H1 (cell line): Measurements from ENCODE around the gene PPP1CB. TPM values are rescaled to one million over a fixed set of nuclear protein-coding genes. Genes with fewer than 3 reads are reported as not detected.

ENCODE experiments used
- CTCF ChIA-PET: fragments of 300-600 bp; sonication (Branson Sonifier 250); formaldehyde crosslinking; loops from one replicate; lab custom pipeline; 2021; ENCODE audit not compliant: partially characterized antibody; lab: Charles Lee
- POLR2A ChIA-PET: fragments of 300-600 bp; sonication (Branson Sonifier 250); formaldehyde crosslinking; loops from one replicate; lab custom pipeline; 2021; ENCODE audit warnings: inconsistent platforms; ENCODE audit not compliant: partially characterized antibody; lab: Charles Lee
- DNase-seq, 2 experiments: peaks; one replicate each; pipeline versions ENCODE4 v3.0.0 to v3.0.0-alpha.2; 2010 to 2022; ENCODE audit warnings: low spot score in 2 of 2, low read depth in 1 of 2, mixed read lengths in 1 of 2
- FAIRE-seq: peaks from 2 replicates; lab custom pipeline; 2011; peaks lifted over from hg19 to GRCh38; lab: Jason Lieb, UNC
- H2AFZ ChIP-seq: 2 replicates; pipeline ENCODE4 v1.8.1; 2012; ENCODE audit warnings: low read length, inconsistent platforms
- H2AK5ac ChIP-seq: 2 replicates; pipeline ENCODE4 v1.6.1; 2013; ENCODE audit warnings: low read depth, low read length
- H2BK120ac ChIP-seq: replicated peaks from 2 replicates; pipeline ENCODE3; 2013; ENCODE audit warnings: low read depth, low read length, inconsistent platforms
- H2BK12ac ChIP-seq: 2 replicates; pipeline ENCODE4 v1.6.1; 2013; ENCODE audit warnings: low read depth, low read length
- H2BK15ac ChIP-seq: 2 replicates; pipeline ENCODE4 v1.6.1; 2013; ENCODE audit warnings: low read length
- H2BK20ac ChIP-seq: 2 replicates; pipeline ENCODE4 v1.6.1; 2013; ENCODE audit warnings: low read length
- H2BK5ac ChIP-seq: 2 replicates; pipeline ENCODE4 v1.6.1; 2013; ENCODE audit warnings: low read depth, low read length
- H3K14ac ChIP-seq: 2 replicates; pipeline ENCODE4 v1.6.1; 2013; ENCODE audit warnings: inconsistent platforms; ENCODE audit not compliant: insufficient read length
- H3K18ac ChIP-seq: 2 replicates; pipeline ENCODE4 v1.6.1; 2013; ENCODE audit warnings: low read length; ENCODE audit errors: extremely low read depth
- H3K23ac ChIP-seq: 2 replicates; pipeline ENCODE4 v1.6.1; 2013; ENCODE audit warnings: inconsistent platforms; ENCODE audit not compliant: insufficient read length
- H3K23me2 ChIP-seq: 2 replicates; pipeline ENCODE4 v1.6.1; 2013; ENCODE audit warnings: low read depth, low read length
- H3K27ac ChIP-seq: 2 replicates; pipeline ENCODE4 v1.6.1; 2011; ENCODE audit warnings: low read depth, low read length, inconsistent platforms
- H3K27me3 ChIP-seq, 4 experiments: replicated peaks in 1 of 4; 1 replicate in 1 of 4; 2 replicates in 3 of 4; pipeline versions ENCODE4 v1.6.1 to v1.8.1; 2011 to 2013; ENCODE audit warnings: low read length in 3 of 4, mild to moderate bottlenecking in 3 of 4, inconsistent platforms in 2 of 4, mixed read lengths in 2 of 4, moderate library complexity in 1 of 4; ENCODE audit not compliant: control insufficient read depth in 3 of 4, insufficient read depth in 3 of 4; ENCODE audit errors: extremely low read depth in 1 of 4
- H3K36me3 ChIP-seq, 4 experiments: 2 replicates each; pipeline versions ENCODE4 v1.6.1 to v1.8.1; 2011 to 2013; ENCODE audit warnings: mild to moderate bottlenecking in 4 of 4, low read length in 3 of 4, moderate library complexity in 2 of 4, control low read depth in 1 of 4, inconsistent platforms in 1 of 4; ENCODE audit not compliant: insufficient read depth in 4 of 4, control insufficient read depth in 2 of 4
- H3K4ac ChIP-seq: replicated peaks from 2 replicates; pipeline ENCODE3; 2013; ENCODE audit warnings: low read length, low read depth, mixed read lengths, inconsistent platforms; ENCODE audit not compliant: insufficient read length
- H3K4me1 ChIP-seq, 4 experiments: replicated peaks in 1 of 4; 1 replicate in 1 of 4; 2 replicates in 3 of 4; pipeline versions ENCODE4 v1.6.1 to v1.8.1; 2011 to 2013; ENCODE audit warnings: low read length in 3 of 4, inconsistent platforms in 2 of 4, mixed read lengths in 1 of 4; ENCODE audit not compliant: insufficient read depth in 4 of 4, control insufficient read depth in 3 of 4
- H3K4me2 ChIP-seq, 2 experiments: 2 replicates each; pipeline versions ENCODE4 v1.6.1 to v1.8.1; 2011 to 2013; ENCODE audit warnings: low read depth in 2 of 2, low read length in 2 of 2, control low read depth in 1 of 2, inconsistent platforms in 1 of 2, mild to moderate bottlenecking in 1 of 2; ENCODE audit not compliant: insufficient read depth in 1 of 2
- H3K4me3 ChIP-seq, 4 experiments: fragments of 200-600, 300-600 bp in 1 of 4; sonication (generic), shearing (Covaris generic), sonication (Bioruptor Twin) in 1 of 4; 2 replicates each; pipeline versions ENCODE4 v1.5.1 to v1.8.1; 2011 to 2016; ENCODE audit warnings: low read length in 4 of 4, low read depth in 3 of 4, control low read depth in 2 of 4, inconsistent platforms in 2 of 4, mild to moderate bottlenecking in 2 of 4, mixed read lengths in 1 of 4, moderate library complexity in 1 of 4; ENCODE audit not compliant: insufficient read depth in 2 of 4; ENCODE audit errors: extremely low read depth in 1 of 4
- H3K56ac ChIP-seq: replicated peaks from 2 replicates; pipeline ENCODE3; 2013; ENCODE audit warnings: low read depth, mild to moderate bottlenecking, mixed read lengths, low read length, inconsistent platforms; ENCODE audit not compliant: insufficient read length
- H3K79me1 ChIP-seq: 2 replicates; pipeline ENCODE4 v1.6.1; 2013; ENCODE audit warnings: low read depth, low read length, control low read depth
- H3K79me2 ChIP-seq, 2 experiments: 2 replicates each; pipeline versions ENCODE4 v1.6.1 to v1.8.1; 2012 to 2013; ENCODE audit warnings: low read length in 2 of 2, mild to moderate bottlenecking in 2 of 2, inconsistent platforms in 1 of 2; ENCODE audit not compliant: insufficient read depth in 2 of 2, control insufficient read depth in 1 of 2
- H3K9ac ChIP-seq, 4 experiments: replicated peaks in 1 of 4; 1 replicate in 1 of 4; 2 replicates in 3 of 4; pipeline versions ENCODE4 v1.6.1 to v1.8.1; 2011 to 2013; ENCODE audit warnings: low read depth in 3 of 4, low read length in 3 of 4, control low read depth in 2 of 4, mild to moderate bottlenecking in 2 of 4, moderate library complexity in 2 of 4, inconsistent platforms in 1 of 4; ENCODE audit errors: extremely low read depth in 1 of 4
- H3K9me3 ChIP-seq, 2 experiments: 2 replicates each; pipeline versions ENCODE4 v1.6.1 to v1.8.1; 2012 to 2013; ENCODE audit warnings: mild to moderate bottlenecking in 2 of 2, moderate library complexity in 2 of 2, control low read depth in 1 of 2, inconsistent platforms in 1 of 2, low read depth in 1 of 2, low read length in 1 of 2, mixed read lengths in 1 of 2; ENCODE audit not compliant: insufficient read depth in 2 of 2
- H4K20me1 ChIP-seq, 2 experiments: replicated peaks in 1 of 2; 2 replicates each; pipeline versions ENCODE3 to v1.8.1; 2011 to 2013; ENCODE audit warnings: inconsistent platforms in 2 of 2, low read length in 2 of 2, mild to moderate bottlenecking in 1 of 2; ENCODE audit not compliant: insufficient read depth in 2 of 2, control insufficient read depth in 1 of 2
- H4K5ac ChIP-seq: 2 replicates; pipeline ENCODE4 v1.6.1; 2013; ENCODE audit warnings: low read length, low read depth, mixed read lengths, inconsistent platforms; ENCODE audit not compliant: insufficient read length
- H4K8ac ChIP-seq: 2 replicates; pipeline ENCODE4 v1.8.0; 2013; ENCODE audit warnings: mild to moderate bottlenecking, moderate library complexity, low read length, inconsistent platforms; ENCODE audit not compliant: insufficient read depth; ENCODE audit errors: extremely low read depth
- H4K91ac ChIP-seq: replicated peaks from 2 replicates; pipeline ENCODE3; 2013; ENCODE audit warnings: low read length, mixed read lengths, inconsistent platforms; ENCODE audit not compliant: insufficient read length
- CBX5 ChIP-seq: fragments of 300-800, 300-1000 bp; sonication (generic); IDR thresholded peaks from 2 replicates; pipeline ENCODE4 v1.7.1; 2016; ENCODE audit warnings: antibody characterized with exemption, low read length, low read depth
- CEBPB ChIP-seq: IDR thresholded peaks from 2 replicates; pipeline ENCODE4 v1.6.1; 2012; ENCODE audit warnings: low read depth, low read length
- KDM1A ChIP-seq: fragments of 200-600, 300-600 bp; sonication (generic); IDR thresholded peaks from 2 replicates; pipeline ENCODE4 v1.7.1; 2016; ENCODE audit warnings: mild to moderate bottlenecking, low read length, borderline replicate concordance
- MAFK ChIP-seq: IDR thresholded peaks from 2 replicates; pipeline ENCODE4 v1.6.1; 2012; ENCODE audit warnings: low read depth, mild to moderate bottlenecking, improper control_type of control experiment, low read length
- NRF1 ChIP-seq: IDR thresholded peaks from 2 replicates; pipeline ENCODE4 v1.6.1; 2011; ENCODE audit warnings: mild to moderate bottlenecking, low read depth, low read length, improper control_type of control experiment
- RAD21 ChIP-seq, 2 experiments: IDR thresholded peaks in 1 of 2; conservative IDR thresholded peaks in 1 of 2; 2 replicates each; pipeline ENCODE4 v1.6.1; 2011; ENCODE audit warnings: low read depth in 2 of 2, low read length in 2 of 2, improper control_type of control experiment in 1 of 2, inconsistent platforms in 1 of 2, mild to moderate bottlenecking in 1 of 2, moderate library complexity in 1 of 2
- RNF2 ChIP-seq: fragments of 200-900, 300-1000 bp; sonication (generic); IDR thresholded peaks from 2 replicates; pipeline ENCODE4 v1.7.1; 2016; ENCODE audit warnings: borderline replicate concordance, low read depth, mild to moderate bottlenecking, antibody characterized with exemption, low read length; ENCODE audit not compliant: poor library complexity, severe bottlenecking; ENCODE audit errors: missing control alignments
- WGBS, 2 experiments: shearing (Covaris generic) in 1 of 2; methylation state at CpG; one replicate each; pipeline versions ENCODE4 v1.1.6 to v1.1.7; 2013 to 2015; ENCODE audit warnings: low lambda C conversion rate in 2 of 2, mixed read lengths in 2 of 2, inconsistent platforms in 1 of 2, low coverage in 1 of 2, missing lambda C conversion rate in 1 of 2; ENCODE audit not compliant: insufficient replicate concordance in 2 of 2, insufficient coverage in 1 of 2, insufficient read length in 1 of 2; ENCODE audit errors: extremely low coverage in 1 of 2, missing lambda C conversion rate in 1 of 2; 5-methylcytosine and 5-hydroxymethylcytosine counted together
- polyA plus RNA-seq, 7 experiments: library from polyadenylated mRNA; depleted of rRNA in 3 of 7; stranded (reverse) in 5 of 7; unstranded in 2 of 7; fragments of >200 nt in 5 of 7; fragments of 200-250 nt in 2 of 7; gene quantifications; 1 replicate in 5 of 7; 2 replicates in 1 of 7; 4 replicates in 1 of 7; pipeline versions ENCODE4 v1.2.1 to v1.2.3, GENCODE V29; 2011 to 2013; ENCODE audit warnings: missing spikeins in 2 of 7, mixed read lengths in 2 of 7
- total RNA-seq: library from RNA; stranded (reverse); fragmentation: NEBNext Ultra II Directional; extraction: Animal tissue kit (Norgen Biotek cat#: 25700); gene quantifications from 2 replicates; pipeline ENCODE4 v1.2.1, GENCODE V29; 2021

PPP1CB gene
- total and polyA plus RNA-seq, 2 of the 8 experiments (the other 6 are each of a cell fraction or from before 2014, with no cell fraction given): 30.7 to 158 TPM

DNA sequence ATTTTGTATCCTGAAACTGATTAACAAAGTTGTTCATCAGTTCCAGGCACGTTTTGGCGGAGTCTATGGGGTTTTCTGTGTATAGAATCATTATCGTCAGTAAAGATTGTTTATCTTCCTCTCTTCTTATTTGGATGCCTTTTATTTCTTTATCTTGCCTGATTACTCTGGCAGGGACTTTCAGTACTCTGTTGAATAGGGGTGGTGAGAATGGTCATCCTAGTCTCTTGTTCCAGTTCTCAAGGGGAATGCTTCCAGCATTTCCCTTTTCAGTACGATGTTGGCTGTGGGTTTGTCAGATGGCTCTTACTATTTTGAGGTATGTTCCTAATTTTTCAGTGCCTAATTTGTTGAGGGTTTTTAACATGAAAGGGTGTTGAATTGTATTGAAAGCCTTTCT, 45.0 kb downstream of the PPP1CB start:
- Histone ChIP-seq H3K79me2 (peaks cover 0 to 26% of the 10 kb centered on the region in 2 experiments; a peak in 2 of 4 replicates), H2BK12ac (no peak overlapping the region), H3K56ac (no peak overlapping the region), H2AK5ac (no peak overlapping the region), H2BK20ac (no peak overlapping the region), H3K18ac (no peak overlapping the region), H3K4me3 (no peak overlapping the region), H3K4me1 (no peaks in the 10 kb centered on the region), H4K8ac (no peak overlapping the region), H2BK15ac (no peak overlapping the region), H3K4me2 (no peak overlapping the region), H3K27me3 (no peaks in the 10 kb centered on the region), H3K4ac (no peak overlapping the region), H3K14ac (no peak overlapping the region), H4K5ac (no peak overlapping the region), H3K9me3 (no peaks in the 10 kb centered on the region), H2BK120ac (no peak overlapping the region), H3K36me3 (peaks cover 0 to 54% (median 15%) of the 10 kb centered on the region in 4 experiments), H4K20me1 (peaks cover 0 to 1% of the 10 kb centered on the region in 2 experiments), H3K9ac (no peak overlapping the region), H4K91ac (no peak overlapping the region), H2AFZ (no peak overlapping the region), H3K23ac (no peak overlapping the region), H3K79me1 (no peaks in the 10 kb centered on the region; the same call in 1 of the 2 replicates), H2BK5ac (no peak overlapping the region), H3K23me2 (no peaks in the 10 kb centered on the region), H3K27ac (no peak overlapping the region)
- ChIA-PET CTCF (no interaction called here), POLR2A (no interaction called here)
- WGBS, 2 experiments: 91% methylated on average over 4 of the region's 4 CpGs; no CpG with 5 or more reads in 1 of the 2 experiments
- DNase-seq (no peak), FAIRE-seq (no peak)
- TF ChIP-seq CEBPB (no peak), RNF2 (no peak), CBX5 (no peak), NRF1 (no peak), MAFK (no peak), KDM1A (no peak), RAD21 (IDR thresholded peaks at IDR 0.05 in 1 of 2, conservative IDR thresholded peaks at IDR 0.05 in 1 of 2; ENCODE audit: low read depth in 2 of 2, low read length in 2 of 2) (no peak)
